ENCODE data around the gene RNPEP.
"Not testable (repeated sequence)": the region's sequence is repeated elsewhere in the genome, so short reads cannot be mapped to it uniquely, and the experiment has no call there.

The RNPEP gene

DNA sequence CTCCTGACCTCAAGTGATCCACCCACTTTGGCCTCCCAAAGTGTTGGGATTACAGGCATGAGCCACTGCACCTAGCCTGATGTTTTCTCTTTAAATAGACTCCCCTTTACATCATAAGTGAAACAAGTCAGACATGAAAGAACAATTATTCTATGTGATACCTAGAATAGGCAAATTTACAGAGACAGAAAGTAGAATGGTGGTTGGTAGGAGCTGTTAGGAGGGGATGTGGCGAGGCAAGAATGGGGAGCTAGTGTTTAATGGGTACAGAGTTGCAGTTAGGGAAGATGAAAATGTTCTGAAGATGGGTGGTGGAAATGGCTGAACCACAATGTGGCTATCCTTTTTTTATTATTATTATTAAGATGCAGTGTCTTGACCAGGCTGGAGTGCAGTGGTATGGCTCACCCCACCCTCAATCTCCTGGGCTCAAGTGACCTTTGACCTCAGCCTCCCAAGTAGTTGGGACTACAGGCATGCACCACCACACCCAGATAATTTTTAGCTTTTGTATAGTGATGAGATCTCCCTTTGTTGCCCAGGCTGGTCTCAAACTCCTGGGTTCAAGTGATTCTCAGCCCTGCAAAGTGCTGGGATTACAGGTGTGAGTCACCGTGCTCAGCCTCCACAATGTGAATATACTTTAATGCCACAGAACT lies 56.4 kb downstream of the RNPEP start:
- DNase-seq: no peak

DNA sequence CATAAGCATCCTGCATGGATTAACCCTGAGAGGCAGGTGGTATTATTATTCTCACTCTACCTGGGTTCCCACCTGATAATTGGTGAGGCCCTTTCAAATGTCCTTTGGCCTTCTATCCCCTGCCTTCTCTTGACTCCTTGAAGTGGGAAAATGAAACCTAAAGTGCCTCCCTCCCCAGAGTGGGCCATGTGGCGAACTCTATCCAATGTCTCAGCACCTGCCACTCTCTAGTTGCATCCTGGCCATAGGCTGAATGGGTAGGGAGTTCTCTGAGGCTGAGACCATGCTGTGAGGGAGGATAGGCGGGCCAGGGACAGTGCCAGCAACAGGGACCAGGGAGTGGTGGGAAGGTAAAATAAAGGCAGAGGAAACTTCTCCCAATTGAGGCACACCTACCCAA lies 63.3 kb downstream of the RNPEP start:
- DNase-seq: no peak

- DNase-seq: no peak
Measured at GRCh38 chr1:202046227-202046626, 63.8 kb downstream of the RNPEP start.

DNA sequence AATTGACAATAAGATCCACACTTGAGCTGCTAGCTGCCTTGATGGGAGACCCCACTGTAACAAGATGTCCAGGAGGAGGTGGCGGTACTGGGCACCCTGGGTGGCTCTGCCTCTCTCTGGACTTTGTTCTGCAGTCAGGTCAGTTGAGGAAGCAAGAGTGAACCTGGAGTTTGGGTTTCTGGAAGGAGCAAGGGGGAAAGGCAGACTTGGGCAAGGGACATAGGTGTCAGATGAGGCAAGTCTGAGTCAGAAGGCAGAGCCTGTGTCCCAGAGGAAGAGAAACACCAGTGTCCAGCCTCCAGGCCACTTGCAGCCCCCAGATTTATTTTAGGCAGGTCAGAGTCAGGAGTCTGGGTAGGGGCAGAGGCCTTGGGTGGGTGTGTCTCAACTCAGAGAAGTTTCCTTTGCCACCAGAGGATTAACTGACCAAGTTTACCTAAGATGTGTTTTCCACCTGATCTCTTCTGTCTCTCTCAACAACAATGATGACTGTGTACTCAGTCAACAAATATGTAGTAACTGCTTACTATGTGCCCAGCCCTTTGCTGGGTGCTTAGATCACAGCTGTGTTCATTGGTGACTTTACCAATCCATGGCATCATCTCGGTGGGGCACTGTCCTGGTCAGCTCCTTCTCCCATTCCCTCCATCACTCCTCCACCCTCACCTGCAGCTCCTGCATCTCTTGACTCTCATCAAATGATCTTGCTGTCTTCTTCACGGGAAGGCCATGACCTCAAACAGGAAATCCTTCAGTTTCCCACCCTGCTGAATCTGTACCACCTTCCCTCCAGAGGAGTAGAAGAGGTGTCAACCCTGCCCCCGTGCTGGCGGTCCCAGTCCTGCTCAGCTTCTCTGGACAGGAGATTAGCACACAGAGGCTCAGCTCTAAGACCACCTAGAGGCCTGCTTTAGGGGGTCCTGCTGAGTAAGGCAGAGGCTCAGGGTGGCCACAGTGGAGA lies 64.6 kb downstream of the RNPEP start:
- no peak for DNase-seq

DNA sequence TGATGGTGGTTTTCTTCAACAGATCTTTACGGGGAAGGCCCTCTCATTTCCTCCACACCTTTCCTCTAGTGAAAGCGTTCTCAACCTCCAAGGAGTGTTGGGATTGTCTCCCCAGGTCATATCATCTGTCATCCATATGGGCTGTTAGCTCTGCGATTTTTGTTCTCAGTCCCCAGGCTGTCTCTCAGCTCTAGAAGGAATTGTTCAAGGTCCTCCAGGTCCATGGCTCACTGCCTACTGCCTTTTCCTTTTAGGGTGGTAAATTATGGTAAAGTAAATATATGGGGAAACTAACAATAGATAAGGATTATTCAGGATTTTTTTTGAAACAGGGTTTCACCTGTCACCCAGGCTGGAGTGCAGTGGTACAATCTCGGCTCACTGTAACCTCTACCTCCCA lies 65.5 kb downstream of the RNPEP start:
- no peak for DNase-seq

DNA sequence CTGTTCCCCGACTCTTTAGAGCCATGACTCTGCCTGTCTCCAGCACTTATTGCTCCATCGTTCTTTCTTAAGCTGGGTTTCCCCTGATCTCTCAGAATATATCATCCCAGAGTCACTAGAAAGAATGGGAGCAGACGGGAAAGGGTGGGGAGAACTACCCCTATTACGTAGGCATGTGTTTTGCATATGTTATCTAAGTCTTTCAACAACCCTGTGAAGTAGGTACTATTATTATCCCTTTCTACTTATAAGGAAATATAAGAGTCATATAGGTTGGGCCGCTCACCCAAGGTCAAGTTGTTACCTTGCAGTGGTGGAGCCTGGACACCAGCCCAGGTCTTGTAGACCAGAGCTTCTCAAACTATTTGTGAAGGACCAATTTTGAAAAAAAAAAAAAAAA lies 66.7 kb downstream of the RNPEP start:
- no peak for DNase-seq

- no peak for DNase-seq
Measured at GRCh38 chr1:202054094-202054493, 71.6 kb downstream of the RNPEP start.

DNA sequence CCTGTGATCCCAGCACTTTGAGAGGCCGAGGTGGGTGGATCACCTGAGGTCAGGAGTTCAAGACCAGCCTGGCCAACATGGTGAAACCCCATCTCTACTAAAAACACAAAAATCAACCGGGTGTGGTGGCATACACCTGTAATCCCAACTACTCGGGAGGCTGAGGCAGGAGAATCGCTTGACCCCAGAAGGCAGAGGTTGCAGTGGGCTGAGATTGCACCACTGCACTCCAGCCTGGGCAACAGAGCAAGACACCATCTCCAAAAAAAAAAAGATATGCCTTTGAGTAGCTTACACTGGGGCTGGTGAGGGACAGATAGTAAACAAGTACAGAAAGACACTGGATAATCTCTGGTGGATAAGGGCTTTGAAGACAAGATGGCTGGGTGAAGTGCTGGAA lies 72.2 kb downstream of the RNPEP start:
- not testable (repeated sequence) for DNase-seq
